Activated CD4-positive, alpha-beta T cell treated with anti-CD3 and anti-CD28 coated beads for 4 hours (primary cell): ENCODE measurements around the gene PFKL.
"Not testable (repeated sequence)": the region's sequence is repeated elsewhere in the genome, so short reads cannot be mapped to it uniquely, and the experiment has no call there.

Experiments
- DNase-seq, 2 donors: peaks; one replicate each; pipeline ENCODE4 v3.0.0-alpha.2; 2020

The PFKL gene

GRCh38 chr21:44349416-44349846, 49.6 kb downstream of the PFKL start:
- no peak for DNase-seq

DNA sequence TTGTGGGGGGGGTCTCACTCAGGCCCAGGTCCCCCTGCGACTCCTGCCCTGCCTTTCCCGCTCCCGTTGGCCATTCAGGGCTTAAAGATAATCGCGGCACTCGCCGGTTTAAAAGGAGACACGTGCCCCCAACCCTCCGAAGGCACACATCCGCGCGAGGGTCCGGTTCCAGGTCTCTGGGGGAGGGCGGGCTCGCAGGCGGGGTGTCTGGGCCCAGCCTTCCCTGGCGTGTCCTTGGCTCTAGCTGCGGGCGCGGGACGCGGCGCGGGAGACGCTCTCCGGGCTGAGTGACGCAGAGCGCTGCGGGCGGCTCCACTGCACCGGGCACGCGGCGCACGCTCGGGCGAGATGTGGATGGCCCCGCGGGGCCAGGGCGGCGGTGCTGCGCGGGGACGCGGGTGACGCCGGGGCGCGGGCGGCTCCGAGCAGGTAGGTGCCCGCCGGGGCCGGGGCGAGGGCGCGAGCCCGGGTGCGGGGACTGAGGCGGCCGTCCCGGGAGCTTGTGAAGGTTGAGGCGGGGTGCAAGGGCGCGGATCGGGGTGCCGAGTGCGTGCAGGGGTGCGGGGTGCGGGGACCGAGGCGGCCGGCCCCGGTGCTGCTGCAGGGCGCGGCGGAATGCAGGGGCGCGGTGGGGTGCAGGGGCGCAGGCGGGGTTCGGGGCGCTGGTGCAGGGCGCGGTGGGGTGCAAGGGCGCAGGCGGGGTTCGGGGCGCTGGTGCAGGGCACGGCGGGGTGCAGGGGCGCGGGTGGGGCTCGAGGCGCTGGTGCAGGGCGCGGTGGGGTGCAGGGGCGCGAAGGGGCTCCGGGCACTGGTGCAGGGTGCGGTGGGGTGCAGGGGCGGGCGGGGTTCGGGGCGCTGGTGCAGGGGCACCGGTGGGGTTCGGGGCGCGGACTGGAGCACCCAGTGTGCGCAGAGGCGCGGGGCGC, 50.3 kb downstream of the PFKL start:
- no peak for DNase-seq

DNA sequence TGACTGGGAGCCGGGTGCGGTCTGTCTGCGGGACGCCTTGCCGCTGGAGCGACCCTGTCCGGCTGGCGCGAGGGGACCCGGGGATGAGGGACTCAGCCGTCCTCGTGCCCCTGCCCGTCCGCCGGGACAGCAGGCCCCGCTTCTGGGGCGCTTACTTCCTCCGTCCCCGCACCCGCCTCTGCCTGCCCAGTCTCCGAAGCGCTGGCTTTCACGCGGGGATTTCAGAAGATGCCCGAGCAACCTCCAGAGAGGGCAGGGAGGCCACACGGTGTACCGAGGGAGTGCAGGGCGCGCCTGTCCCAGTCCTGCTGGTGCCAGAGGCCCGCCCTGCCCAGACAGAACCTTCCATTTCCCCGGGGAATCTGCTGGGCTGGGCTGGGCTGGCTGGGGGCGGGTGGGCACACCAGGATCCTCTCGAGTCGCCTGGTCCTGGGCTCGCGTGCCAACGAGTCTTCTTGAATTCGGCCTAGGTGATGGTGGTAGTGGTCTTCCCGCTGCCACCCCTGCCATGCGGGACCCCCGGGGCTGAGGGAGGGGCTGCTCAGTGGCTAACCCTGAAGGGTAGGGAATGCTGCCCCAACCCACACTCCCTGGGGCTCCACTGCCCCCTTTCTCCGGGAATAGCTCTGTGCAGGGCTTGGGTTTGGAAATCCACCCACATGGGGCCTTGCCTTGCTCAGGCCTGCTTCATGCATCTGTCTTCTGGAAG, 51.1 kb downstream of the PFKL start:
- no peak for DNase-seq

- no peak for DNase-seq
Observed at GRCh38 chr21:44351535-44352252, 51.8 kb downstream of the PFKL start.

GRCh38 chr21:44352253-44352860, 52.5 kb downstream of the PFKL start:
- DNase-seq, result no peak

- DNase-seq, result peak in 1 of 2 donors; percentile 46
Observed at GRCh38 chr21:44353191-44353970, 53.5 kb downstream of the PFKL start, which contains the start of gene TRPM2. TSS of gene TRPM2 (plus strand) at chr21:44353621. CDS start at chr21:44353701, 80 bp downstream.

DNA sequence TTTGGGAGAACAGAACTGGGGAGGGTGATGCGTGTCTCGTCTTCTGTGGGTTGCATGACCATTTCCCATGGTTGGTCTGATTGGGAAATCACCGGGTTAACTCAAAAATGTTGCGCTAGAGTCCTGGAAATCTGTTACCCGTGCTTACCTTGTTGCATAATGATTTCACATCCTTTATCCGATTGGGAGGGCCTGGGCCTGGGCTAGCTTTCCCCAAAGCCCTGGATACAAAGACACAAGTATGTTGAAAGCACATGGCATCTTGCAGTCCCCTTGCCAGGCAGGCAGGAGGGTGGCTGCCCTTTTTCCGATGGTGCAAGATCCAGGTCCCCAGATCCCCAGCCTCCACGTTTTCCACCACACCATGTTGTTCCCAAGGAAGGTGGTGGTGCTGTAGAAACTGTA, 54.1 kb downstream of the PFKL start:
- no peak for DNase-seq

GRCh38 chr21:44354775-44355771, 55.2 kb downstream of the PFKL start:
- no peak for DNase-seq

- DNase-seq, result no peak
Observed at GRCh38 chr21:44356160-44356559, 56.3 kb downstream of the PFKL start.

DNA sequence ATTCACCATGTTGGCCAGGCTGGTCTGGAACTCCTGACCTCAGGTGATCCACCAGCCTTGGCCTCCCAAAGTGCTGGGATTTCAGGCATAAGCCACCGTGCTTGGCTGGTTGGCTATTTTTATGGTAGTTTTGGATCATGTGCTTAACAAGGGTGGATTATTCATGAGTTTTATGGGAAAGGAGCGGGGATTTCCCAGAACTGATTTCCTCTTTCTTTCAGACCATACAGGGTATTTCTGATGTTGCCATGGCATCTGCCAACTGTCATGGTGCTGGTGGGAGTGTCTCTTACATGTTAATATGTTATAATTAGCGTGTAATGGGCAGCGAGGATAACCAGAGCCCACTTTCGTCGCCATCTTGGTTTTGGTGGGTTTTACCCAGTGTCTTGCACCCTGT, 56.8 kb downstream of the PFKL start:
- DNase-seq, result peak in 1 of 2 donors; percentile 20

- no peak for DNase-seq
Observed at GRCh38 chr21:44357064-44357837, 57.4 kb downstream of the PFKL start.

DNA sequence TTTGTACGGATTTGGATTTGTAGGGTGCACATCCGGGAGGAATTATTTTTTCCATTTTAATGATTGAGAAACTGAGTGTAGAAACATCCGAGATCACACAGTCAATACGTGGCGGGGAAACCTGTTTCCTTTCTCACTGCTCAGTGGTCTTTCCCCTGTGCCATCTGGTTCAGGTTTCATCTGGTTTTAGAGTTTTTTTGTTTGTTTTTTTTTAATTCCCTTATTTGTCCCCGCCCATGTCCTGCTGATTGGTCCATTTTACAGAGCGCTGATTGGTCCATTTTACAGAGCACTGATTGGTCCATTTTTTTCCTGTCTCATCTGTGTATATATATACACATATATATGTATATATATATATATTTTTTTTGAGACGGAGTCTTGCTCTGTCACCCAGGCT, 59.5 kb downstream of the PFKL start:
- no peak for DNase-seq

GRCh38 chr21:44360159-44360558, 60.3 kb downstream of the PFKL start:
- DNase-seq, result no peak

DNA sequence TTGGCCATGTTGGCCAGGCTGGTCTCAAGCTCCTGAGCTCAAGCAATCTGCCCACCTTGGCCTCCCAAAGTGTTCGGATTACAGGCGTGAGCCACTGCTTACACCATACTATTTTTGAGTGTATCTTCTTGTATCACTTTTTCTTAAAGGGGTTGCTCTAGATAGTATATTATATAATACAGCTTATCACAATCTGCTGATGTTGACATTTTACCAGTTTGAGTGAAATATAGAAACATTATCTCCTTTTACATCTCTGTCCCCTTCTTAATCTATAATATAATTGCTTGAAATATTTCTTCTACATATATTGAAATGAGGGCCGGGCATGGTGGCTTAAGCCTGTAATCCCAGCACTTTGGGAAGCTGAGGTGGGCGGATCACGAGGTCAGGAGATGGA, 62.0 kb downstream of the PFKL start:
- DNase-seq, result not testable (repeated sequence)

DNA sequence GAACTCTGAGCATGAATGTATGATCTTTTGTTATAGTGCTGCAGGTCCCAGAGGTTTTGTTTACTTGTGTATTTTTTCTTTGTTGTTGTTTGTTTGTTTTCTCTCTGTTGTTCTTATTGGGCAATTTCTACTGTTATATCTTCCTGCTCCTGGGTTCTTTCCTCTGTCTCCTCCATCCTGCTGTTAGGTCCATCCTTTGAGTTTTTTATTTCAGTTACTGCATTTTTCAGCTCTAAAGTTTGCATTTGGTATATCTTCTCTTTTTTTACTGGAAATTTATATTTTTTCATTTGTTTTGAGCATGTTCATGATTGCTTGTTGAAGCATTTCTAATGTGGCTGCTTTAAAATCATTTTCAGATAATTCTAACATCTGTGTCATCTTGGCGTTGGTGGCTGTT, 63.4 kb downstream of the PFKL start:
- no peak for DNase-seq

DNA sequence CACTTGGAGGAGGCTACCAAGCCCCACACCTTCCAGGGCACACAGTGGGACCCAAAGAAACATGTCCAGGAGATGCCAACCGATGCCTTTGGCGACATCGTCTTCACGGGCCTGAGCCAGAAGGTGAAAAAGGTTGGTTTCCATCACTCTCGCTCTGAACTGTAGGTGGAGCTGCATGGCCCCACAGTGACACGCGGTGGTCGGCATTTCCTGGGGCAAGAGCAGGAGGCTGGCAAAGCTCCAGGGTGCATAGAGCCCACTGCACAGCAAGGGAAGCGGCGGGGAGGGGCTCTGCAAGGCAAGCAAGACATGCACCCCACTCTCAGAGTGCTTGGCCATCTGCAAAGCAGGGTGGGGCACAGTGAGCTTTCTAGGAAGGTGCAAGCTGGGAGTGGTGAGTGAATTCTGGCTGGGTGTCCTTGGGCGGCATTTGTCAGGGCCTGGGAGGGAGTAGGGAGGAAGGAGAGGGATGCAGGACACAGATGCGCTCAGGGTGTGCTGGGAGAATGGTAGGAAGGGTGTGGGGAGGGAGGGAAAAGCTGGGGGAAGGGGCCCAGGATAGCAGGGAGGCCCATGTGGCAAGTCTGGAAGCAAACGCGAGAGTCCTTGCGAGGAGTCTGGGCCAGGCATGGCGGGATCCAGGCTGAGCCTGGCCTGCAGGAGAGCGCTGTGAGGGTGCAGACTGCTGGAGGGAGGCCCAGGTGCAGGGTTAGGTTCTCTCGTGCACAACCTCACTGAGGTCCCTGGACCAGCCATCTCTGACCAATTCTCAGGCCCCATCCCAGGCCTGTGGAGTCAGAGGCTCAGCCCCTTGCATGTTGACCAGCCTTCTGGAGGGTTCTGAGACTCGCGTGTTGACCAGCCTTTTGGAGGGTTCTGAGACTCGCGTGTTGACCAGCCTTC, 64.5 kb downstream of the PFKL start:
- DNase-seq, result no peak

DNA sequence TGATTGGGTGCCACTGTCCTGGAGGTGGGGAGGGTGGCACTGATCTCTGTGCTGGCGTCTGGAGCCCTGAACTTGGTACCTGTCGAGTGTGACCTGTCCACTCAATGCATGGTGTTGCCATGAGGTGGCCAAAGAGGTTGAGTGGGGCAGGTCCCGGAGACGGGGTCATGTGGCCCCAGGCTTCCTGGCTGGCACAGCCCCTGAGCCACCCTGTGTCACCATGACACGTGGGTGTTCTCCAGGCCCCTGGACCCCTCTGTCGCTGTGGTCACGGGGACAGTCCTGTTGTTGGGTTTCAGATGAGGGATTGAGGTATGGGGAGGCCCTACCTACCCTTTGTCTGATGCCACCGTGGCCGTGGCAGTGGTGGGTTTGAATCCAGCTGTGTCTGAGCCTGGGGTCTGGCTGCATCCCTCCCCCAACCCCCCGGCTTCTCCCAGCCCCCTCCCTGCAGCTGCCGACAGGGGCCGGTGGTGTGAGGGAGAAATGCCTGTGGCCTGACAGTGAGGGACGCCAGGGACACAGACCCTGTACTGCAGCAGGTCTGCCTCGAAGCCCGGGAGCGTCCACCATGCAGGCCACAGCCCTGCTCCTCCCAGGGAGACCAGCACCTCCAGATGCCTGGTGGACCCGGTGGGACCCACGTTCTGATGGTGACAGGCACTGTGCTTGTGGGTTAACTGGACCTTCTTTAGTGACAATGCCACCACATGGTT, 65.6 kb downstream of the PFKL start:
- no peak for DNase-seq

DNA sequence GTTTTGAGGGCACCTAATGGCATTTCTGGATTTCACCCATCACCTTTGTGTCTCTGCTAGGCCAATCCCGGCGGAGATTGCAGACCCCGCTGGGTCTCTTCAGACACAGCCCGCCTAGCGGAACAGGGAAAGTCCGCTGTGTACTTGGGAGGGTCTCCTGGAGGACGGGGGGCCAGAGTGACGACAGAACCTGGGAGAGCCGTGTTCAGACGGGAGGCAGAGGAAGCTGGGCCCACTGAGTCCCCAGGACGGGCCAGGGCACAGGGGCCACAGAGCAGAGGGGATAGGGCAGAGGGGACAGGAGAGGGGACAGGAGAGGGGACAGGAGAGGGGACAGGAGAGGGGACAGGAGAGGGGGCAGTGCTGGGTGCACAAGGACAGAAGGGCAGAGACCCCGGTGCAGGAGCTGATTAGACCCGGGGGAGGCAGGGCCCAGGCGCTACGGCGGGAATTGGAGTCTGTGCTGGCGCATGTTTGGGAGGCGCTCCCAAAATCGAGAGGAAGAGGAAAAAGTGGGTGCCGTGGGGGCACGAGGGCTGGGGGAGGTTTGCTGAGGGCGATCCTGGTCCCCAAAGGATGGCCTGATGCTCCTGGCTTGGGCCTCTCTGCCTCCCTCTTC, 66.2 kb downstream of the PFKL start:
- DNase-seq, result no peak
